Keratinocyte (primary cell): ENCODE measurements around the gene CFAP45. TPM values are rescaled to one million over a fixed set of nuclear protein-coding genes. Genes with fewer than 3 reads are reported as not detected.

Experiments
- DNase-seq: peaks from one replicate; pipeline ENCODE4 v3.0.0-alpha.2; 2011; ENCODE audit warnings: low read depth, missing footprints, low spot score
- FAIRE-seq: peaks from 2 replicates; lab custom pipeline; 2011; peaks lifted over from hg19 to GRCh38; lab: Jason Lieb, UNC
- H2AFZ ChIP-seq: 2 replicates; pipeline ENCODE4 v1.6.0; 2012; ENCODE audit warnings: low read length, control low read depth, inconsistent platforms; ENCODE audit not compliant: control insufficient read depth
- H3K27ac ChIP-seq: 2 replicates; pipeline ENCODE4 v1.5.1; 2011; ENCODE audit warnings: low read length; ENCODE audit not compliant: control insufficient read depth, insufficient read depth
- H3K27me3 ChIP-seq: 3 replicates; pipeline ENCODE4 v1.6.0; 2011; ENCODE audit warnings: low read length; ENCODE audit not compliant: control insufficient read depth, insufficient read depth; ENCODE audit errors: extremely low read depth
- H3K36me3 ChIP-seq, 2 experiments: 2 replicates in 1 of 2; 3 replicates in 1 of 2; pipeline ENCODE4 v1.5.1; 2011; ENCODE audit warnings: low read length in 2 of 2, mild to moderate bottlenecking in 1 of 2; ENCODE audit not compliant: control insufficient read depth in 2 of 2, insufficient read depth in 2 of 2; ENCODE audit errors: extremely low read depth in 1 of 2
- H3K4me1 ChIP-seq: 3 replicates; pipeline ENCODE4 v1.5.1; 2011; ENCODE audit warnings: low read length; ENCODE audit not compliant: control insufficient read depth, insufficient read depth; ENCODE audit errors: extremely low read depth
- H3K4me2 ChIP-seq: 3 replicates; pipeline ENCODE4 v1.6.0; 2011; ENCODE audit warnings: low read depth, low read length; ENCODE audit not compliant: control insufficient read depth, insufficient read depth; ENCODE audit errors: extremely low read depth
- H3K4me3 ChIP-seq, 3 experiments: fragments of 200-600 bp in 1 of 3; sonication (generic) in 1 of 3; 2 replicates in 2 of 3; 3 replicates in 1 of 3; pipeline ENCODE4 v1.5.1; 2011 to 2016; ENCODE audit warnings: low read length in 3 of 3, mild to moderate bottlenecking in 3 of 3, control low read depth in 2 of 3, inconsistent platforms in 1 of 3, low read depth in 1 of 3, mixed read lengths in 1 of 3, mixed run types in 1 of 3, moderate library complexity in 1 of 3; ENCODE audit not compliant: control insufficient read depth in 2 of 3, insufficient read depth in 2 of 3; ENCODE audit errors: extremely low read depth in 1 of 3
- H3K79me2 ChIP-seq: 2 replicates; pipeline ENCODE4 v1.6.0; 2012; ENCODE audit warnings: low read length; ENCODE audit not compliant: control insufficient read depth, insufficient read depth
- H3K9ac ChIP-seq: 3 replicates; pipeline ENCODE4 v1.6.0; 2011; ENCODE audit warnings: low read length; ENCODE audit not compliant: control insufficient read depth, insufficient read depth; ENCODE audit errors: extremely low read depth
- H3K9me1 ChIP-seq: 3 replicates; pipeline ENCODE4 v1.6.0; 2011; ENCODE audit warnings: low read length; ENCODE audit not compliant: control insufficient read depth, insufficient read depth; ENCODE audit errors: extremely low read depth
- H3K9me3 ChIP-seq: 2 replicates; pipeline ENCODE4 v1.5.1; 2012; ENCODE audit warnings: low read depth, low read length; ENCODE audit not compliant: control insufficient read depth
- H4K20me1 ChIP-seq: 3 replicates; pipeline ENCODE4 v1.6.0; 2011; ENCODE audit warnings: low read length; ENCODE audit not compliant: control insufficient read depth, insufficient read depth; ENCODE audit errors: extremely low read depth
- CTCF ChIP-seq, 3 experiments: IDR thresholded peaks in 1 of 3; conservative IDR thresholded peaks in 1 of 3; optimal IDR thresholded peaks in 1 of 3; 2 replicates in 2 of 3; 3 replicates in 1 of 3; pipeline versions ENCODE3 to v1.5.1; 2011; ENCODE audit warnings: low read length in 3 of 3, mild to moderate bottlenecking in 3 of 3, moderate library complexity in 2 of 3, control low read depth in 1 of 3, inconsistent platforms in 1 of 3; ENCODE audit not compliant: insufficient read depth in 2 of 3; ENCODE audit errors: extremely low read depth in 1 of 3
- EZH2 ChIP-seq: IDR thresholded peaks from one replicate; pipeline ENCODE4 v1.6.1; 2012; ENCODE audit warnings: inconsistent platforms, mild to moderate bottlenecking, low read length, moderate library complexity
- dilution Hi-C: fragments of 300-500 bp; cut with MboI; formaldehyde crosslinking; loops from one replicate; pipeline ENCODE4 v1.7.0; 2020; ENCODE audit warnings: low sequenced_read_pairs; ENCODE audit not compliant: extremely low pct_ligation_motif_present
- polyA plus RNA-seq, 5 experiments: library from polyadenylated mRNA; depleted of rRNA in 3 of 5; stranded (reverse) in 3 of 5; stranded (forward) in 1 of 5; unstranded in 1 of 5; fragments of >200 nt; gene quantifications; 1 replicate in 1 of 5; 2 replicates in 3 of 5; 3 replicates in 1 of 5; pipeline versions ENCODE4 v1.2.1 to v1.2.3, GENCODE V29; 2011 to 2012; ENCODE audit warnings: missing spikeins in 2 of 5, low read depth in 1 of 5, low replicate concordance in 1 of 5

CFAP45 gene
- polyA plus RNA-seq, 1 donor (not counting 4 experiments of a cell fraction or from before 2014, with no cell fraction given): 2.3 TPM

DNA sequence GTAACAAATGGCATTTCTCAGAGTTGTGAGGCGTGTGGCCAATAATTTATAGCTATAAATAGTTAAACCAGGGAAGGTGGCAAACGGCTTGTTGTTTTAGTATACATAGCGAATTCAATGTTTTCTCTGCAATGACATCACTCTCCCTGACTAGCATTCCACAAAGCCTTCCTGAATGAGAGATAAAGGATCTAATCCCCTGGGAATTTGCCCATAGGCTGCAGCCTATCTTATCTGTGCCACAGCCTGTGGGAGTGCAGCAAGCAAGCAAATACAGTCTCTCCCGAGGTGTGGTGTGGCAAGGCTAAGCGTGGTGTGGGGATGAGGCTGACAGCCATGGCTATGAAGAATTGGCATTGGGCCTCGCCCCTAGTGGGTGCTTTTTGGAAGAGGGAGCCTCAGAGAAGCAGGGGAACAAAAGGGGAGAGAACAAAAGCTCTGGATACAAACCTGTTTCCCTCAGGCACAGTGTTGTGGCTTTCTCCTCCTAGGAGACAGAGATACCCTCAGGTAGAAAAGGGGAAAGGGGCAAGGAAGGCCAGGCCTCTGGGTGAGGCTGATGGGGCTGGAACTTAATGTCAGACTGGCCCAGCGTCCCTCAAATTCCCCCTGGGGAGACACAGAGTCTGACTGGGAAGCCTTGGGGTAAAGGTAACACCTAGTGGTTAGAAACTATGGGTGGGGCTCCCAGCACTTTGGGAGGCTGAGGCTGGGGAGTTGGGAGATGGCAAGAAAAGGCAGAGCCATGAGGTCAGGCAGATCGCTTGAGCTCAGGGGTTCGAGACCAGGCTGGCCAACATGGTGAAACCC is 16.5 kb upstream of the CFAP45 start:
- peak overlapping the region; percentile 77 for H3K27ac ChIP-seq
- peaks cover 78% of the 10 kb centered on the region for H3K4me1 ChIP-seq
- no peaks in the 10 kb centered on the region for H3K27me3 ChIP-seq
- peak; percentile 90 for FAIRE-seq
- no peak overlapping the region for H3K4me3 ChIP-seq
- H3K36me3 ChIP-seq: peaks cover 26 to 32% of the 10 kb centered on the region in 2 experiments
- H4K20me1 ChIP-seq: peaks cover 17% of the 10 kb centered on the region
- H3K4me2 ChIP-seq: peak overlapping the region; percentile 1
- peaks cover 24% of the 10 kb centered on the region for H3K79me2 ChIP-seq
- H2AFZ ChIP-seq: no peak overlapping the region
- TF ChIP-seq EZH2 (no peak), CTCF (optimal IDR thresholded peaks at IDR 0.05 in 1 of 3, IDR thresholded peaks at IDR 0.05 in 1 of 3, conservative IDR thresholded peaks at IDR 0.05 in 1 of 3; ENCODE audit: extremely low read depth in 1 of 3, insufficient read depth in 2 of 3, low read length in 3 of 3) (peak in 1 of 3 experiments; percentile 19)
- DNase-seq: no peak
- peaks cover 5% of the 10 kb centered on the region for H3K9me1 ChIP-seq
- peak overlapping the region; percentile 55 for H3K9ac ChIP-seq
- H3K9me3 ChIP-seq: no peaks in the 10 kb centered on the region
- dilution Hi-C loops: no loop called here

DNA sequence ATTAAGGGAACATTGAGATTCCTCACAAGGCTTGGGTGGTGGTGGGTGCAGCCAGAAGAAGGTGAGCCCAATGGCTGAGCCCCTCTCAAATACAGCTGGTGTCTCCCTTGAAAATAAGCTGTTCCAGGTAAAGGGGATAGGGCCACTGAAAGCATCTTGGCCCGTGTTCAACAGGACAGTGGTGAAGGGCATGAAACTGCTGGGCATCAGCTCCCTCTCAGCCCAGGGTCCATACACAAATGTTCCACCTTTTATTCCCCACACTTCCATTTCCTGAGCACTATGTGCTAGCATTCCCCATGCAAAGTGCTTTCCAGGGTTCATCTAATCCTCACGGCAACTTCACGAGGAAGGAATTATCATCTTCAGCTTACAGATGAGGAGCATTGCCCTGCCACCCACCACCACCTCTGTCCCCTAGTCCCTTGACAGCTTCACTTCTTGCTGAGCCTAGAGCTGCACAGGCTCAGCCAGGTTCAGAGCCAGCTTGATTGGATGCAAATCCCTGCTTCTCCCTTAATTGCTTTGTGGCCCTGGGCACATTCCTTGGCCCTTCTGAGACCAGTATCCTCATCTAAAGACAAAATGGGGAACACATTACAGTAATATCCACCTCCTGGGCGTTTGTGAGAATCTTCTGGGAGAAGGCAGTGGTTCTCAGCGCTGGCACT is 15.7 kb upstream of the CFAP45 start:
- dilution Hi-C loops: no loop called here
- Histone ChIP-seq H3K36me3 (peaks cover 22 to 28% of the 10 kb centered on the region in 2 experiments), H3K79me2 (peaks cover 16% of the 10 kb centered on the region), H2AFZ (no peak overlapping the region), H3K4me2 (peak overlapping the region; percentile 1), H3K9ac (peak overlapping the region; percentile 11), H3K9me1 (peaks cover 5% of the 10 kb centered on the region), H3K4me3 (no peak overlapping the region), H3K27me3 (no peaks in the 10 kb centered on the region), H4K20me1 (peaks cover 12% of the 10 kb centered on the region), H3K27ac (peak overlapping the region; percentile 77), H3K4me1 (peaks cover 77% of the 10 kb centered on the region), H3K9me3 (no peaks in the 10 kb centered on the region)
- FAIRE-seq: no peak
- DNase-seq: no peak
- TF ChIP-seq CTCF (optimal IDR thresholded peaks at IDR 0.05 in 1 of 3, IDR thresholded peaks at IDR 0.05 in 1 of 3, conservative IDR thresholded peaks at IDR 0.05 in 1 of 3; ENCODE audit: extremely low read depth in 1 of 3, insufficient read depth in 2 of 3, low read length in 3 of 3): no peak
- TF ChIP-seq EZH2: no peak
